NOMO-1 (cell line): ENCODE data around the gene ENTREP1.

Experiments
- DNase-seq, 2 experiments: peaks; one replicate each; lab custom pipeline; 2025; ENCODE audit not compliant: unreplicated experiment in 2 of 2; lab: John Stamatoyannopoulos, UW

Gene ENTREP1

GRCh38 chr9:69363191-69363590 is 38.2 kb downstream of the ENTREP1 start:
- DNase-seq: no peak

DNA sequence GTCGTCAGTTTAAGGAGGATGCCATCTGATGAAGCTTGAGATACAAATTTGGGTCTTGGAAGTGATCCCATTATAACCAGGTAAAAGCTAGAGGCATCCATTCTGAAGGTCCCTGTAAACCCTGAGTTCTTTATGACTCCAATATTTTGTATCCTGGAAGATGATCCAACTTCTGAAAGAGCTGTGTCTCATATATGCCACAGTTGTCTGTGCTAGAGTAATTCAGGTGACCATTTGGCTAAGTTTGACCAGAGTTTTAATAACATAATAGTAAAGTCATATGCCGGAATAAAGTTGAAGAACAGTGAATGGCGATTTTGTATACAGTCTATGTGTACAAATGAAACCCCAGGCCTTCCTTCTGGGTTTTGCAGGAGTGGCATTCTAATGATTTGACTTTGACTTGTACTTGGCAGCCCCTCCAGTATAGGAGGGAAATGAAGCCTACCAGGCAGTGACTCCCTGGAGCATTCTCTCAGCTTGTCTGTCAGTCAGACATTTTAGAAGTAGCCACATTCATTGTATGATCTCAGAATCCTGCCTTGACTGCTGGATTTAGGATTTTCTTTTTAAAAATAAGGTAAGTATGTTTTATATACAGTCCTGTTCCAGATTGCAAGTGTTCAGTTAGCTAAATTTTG is 39.6 kb downstream of the ENTREP1 start:
- no peak for DNase-seq

- no peak for DNase-seq
Observed at GRCh38 chr9:69370430-69370829, 45.4 kb downstream of the ENTREP1 start.

DNA sequence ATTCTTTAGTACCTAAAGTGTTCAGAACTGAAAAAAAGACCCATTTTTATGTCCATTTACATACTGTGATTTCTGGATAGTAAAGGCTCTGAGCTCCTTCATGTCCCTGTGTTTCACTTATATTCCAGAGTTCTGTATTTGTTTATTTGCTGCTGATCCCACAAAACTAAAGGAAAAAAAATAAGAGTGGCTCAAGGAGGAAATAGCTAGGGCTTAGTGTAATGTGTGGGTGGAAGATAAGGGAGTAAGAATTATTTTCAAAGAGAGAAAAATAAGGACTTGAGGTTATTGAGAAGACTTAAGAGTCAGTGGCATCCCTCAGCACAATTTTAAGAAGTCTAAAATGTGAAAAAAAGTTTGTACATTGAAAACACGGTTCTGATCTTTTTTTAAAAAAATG is 46.0 kb downstream of the ENTREP1 start:
- DNase-seq: no peak

DNA sequence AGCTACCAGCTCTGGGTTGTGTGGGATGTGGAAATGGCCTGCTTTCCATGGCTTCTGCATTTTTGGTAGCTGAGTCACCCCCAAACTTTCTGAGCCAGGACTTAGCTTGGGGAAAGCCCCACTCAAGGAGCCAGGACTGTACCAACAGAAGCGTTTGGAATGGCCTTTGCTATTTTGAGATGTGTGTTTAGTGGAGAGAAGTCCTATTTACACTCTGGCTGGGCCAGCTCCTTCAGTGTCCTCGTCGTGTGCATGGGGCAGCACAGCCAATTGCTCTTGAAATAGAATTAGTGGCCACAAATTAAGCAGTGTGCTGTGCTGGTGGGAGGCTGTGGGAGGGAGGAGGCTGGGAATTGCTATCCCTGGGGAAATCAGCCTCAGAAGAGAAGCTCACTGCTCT is 51.6 kb downstream of the ENTREP1 start:
- DNase-seq: no peak

GRCh38 chr9:69377291-69377690 is 52.3 kb downstream of the ENTREP1 start:
- DNase-seq: no peak

- DNase-seq: no peak
Observed at GRCh38 chr9:69377981-69378380, 53.0 kb downstream of the ENTREP1 start.

DNA sequence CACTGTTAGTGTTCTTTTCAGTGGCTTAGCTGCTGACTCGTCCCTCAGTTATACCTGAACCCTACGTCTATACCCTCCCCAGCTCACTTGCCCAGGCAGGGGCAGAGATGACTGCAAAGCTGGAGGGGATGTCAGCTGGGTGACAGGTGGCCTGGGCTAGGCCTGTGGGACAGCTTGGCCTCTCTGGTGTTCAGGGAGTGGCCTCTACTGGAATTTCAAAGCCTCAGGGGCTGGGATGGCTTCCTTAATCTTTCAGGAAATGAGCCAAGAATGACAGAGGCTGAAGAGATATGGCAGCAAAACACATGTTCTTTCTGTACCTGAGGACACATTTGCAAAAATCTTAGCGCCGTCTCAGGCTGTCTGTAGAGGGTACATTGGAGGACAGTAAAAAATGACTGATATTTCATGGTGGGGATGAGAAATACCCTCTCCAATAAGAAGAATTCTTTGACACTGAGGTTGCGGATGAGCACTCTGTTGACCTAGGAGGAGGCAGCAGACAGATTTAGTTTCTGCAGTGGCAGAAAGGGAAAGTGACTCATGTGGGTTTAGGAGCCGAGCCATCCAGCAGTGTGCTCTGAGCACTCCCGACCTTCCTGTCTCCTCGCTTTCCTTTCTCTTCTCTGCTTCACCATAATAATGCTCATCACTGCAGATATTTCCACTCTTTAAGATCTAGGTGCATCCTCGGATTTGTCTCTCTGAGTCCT is 54.4 kb downstream of the ENTREP1 start:
- no peak for DNase-seq

- DNase-seq: no peak
Observed at GRCh38 chr9:69380301-69380700, 55.3 kb downstream of the ENTREP1 start.

DNA sequence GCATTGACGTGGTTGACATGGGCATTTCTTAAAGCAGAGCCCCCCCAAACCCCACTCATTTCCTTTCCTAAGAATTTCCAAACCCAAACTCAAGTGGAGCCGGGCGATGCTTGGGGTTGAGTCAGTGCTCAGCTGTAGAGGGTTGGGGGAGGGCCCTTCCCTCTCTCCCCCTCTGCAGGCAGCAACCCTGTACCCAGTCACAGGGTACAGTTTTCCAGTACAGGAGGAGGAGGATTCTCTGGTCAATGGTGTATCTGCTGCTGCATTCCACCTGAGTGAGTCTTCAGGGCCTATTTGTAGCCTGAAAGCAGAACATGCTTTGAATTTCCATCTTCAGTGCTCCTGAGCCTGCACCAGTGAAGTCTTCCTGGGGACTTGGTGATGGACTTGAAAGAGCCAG is 55.8 kb downstream of the ENTREP1 start:
- no peak for DNase-seq

- no peak for DNase-seq
Observed at GRCh38 chr9:69382135-69382534, 57.1 kb downstream of the ENTREP1 start.

GRCh38 chr9:69385581-69386033 is 60.6 kb downstream of the ENTREP1 start:
- no peak for DNase-seq

DNA sequence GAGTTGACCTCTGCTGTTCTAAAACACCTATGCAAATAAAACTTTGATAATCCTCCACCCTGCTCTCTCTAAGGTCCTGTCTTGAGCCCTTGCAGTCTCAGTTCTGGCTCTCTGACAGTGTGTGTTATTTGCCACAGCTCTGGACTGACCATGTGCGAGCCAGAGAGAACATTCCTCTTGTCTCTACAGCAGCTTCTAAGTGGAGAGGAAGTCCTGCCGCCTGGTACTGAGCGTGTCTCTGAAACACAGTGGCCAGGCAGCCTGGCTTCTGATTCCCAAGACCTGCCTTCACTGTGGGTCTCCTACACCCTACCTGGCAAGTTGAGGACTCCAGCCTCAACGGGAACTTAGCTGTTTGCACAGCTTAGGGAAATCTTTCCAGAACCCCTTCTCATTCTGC is 61.6 kb downstream of the ENTREP1 start:
- no peak for DNase-seq

GRCh38 chr9:69388596-69388995 is 63.6 kb downstream of the ENTREP1 start:
- no peak for DNase-seq

GRCh38 chr9:69389437-69389995 is 64.5 kb downstream of the ENTREP1 start:
- no peak for DNase-seq

- no peak for DNase-seq
Observed at GRCh38 chr9:69391487-69391886, 66.5 kb downstream of the ENTREP1 start.

DNA sequence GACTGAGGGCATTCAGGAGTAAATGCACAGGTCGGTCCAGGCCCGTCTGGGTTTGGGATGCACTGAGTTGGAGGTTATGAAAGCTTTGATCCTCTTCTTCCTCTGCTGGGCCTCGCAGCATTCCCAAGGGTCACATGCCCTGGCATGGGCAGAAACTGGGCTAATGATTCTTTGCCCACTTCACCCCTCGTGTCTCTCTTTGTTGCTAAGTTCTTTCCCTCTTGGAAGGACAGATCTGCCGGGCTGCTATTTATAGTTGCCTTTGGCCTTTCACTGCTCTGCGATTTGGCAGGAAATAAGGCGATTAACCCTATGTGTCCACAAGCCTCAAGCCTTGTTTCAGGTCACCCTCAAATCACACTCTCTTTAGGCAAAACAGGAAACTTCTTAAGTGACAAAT is 66.9 kb downstream of the ENTREP1 start:
- DNase-seq: no peak

GRCh38 chr9:69392826-69393225 is 67.8 kb downstream of the ENTREP1 start:
- no peak for DNase-seq

GRCh38 chr9:69393425-69393824 is 68.4 kb downstream of the ENTREP1 start:
- no peak for DNase-seq

DNA sequence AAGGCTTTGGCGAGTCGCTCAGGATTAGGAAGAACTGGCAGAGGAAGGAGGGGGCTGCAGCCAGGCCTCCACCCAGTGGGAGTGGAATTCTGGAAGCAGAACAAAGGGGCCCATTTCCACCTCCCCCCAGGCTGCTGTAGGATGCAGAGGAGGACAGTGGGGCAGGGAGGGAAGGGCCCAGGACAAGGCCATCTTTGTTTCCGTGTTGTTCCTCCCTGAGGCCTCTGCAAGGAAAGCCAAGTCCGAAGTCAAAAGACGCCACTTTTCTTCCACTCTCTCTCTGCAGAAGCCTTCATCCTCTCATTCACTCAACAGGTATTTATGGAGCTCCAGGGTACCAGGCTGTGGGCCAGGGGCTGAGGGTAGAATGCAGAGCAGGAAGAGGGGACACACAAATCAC is 70.7 kb downstream of the ENTREP1 start:
- no peak for DNase-seq

DNA sequence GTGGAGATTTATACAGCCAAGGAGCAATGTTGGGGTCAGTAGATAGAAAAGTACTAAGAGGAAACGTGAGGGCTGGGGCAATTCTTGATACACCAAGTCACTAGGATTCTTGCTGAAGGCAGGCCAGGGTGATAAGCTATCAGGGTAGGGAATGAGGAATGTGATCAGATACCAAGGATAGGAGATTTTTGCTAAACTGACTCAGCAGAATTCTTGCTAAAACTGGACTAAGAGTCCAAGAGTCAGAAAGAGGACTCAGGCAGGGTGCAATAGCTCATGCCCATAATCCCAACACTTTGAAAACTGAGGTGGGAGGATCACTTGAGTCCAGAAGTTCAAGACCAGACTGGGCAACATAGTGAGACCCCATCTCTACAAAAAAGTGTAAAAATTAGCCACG is 71.7 kb downstream of the ENTREP1 start:
- DNase-seq: no peak
